Fibroblast of villous mesenchyme (primary cell): ENCODE data around the gene MSI2. TPM values are rescaled to one million over a fixed set of nuclear protein-coding genes. Genes with fewer than 3 reads are reported as not detected.

Experiments
- DNase-seq: peaks from one replicate; pipeline ENCODE4 v3.0.0-alpha.2; 2010; ENCODE audit warnings: low read depth
- H3K4me3 ChIP-seq: 2 replicates; pipeline ENCODE4 v1.5.1; 2011; ENCODE audit warnings: low read depth, mild to moderate bottlenecking, low read length
- total RNA-seq: library from RNA; depleted of rRNA; stranded (reverse); fragments of >200 nt; gene quantifications from 2 replicates; pipeline ENCODE4 v1.2.3, GENCODE V29; 2012
- TF ChIP-seq, protein P1 (sequence below): IDR thresholded peaks from 2 replicates; pipeline ENCODE4 v1.5.1; 2012; ENCODE audit warnings: low read depth, mild to moderate bottlenecking, low read length; ENCODE audit not compliant: insufficient read depth

MSI2 gene
- total RNA-seq, 1 donor = 50.1 TPM

GRCh38 chr17:57490111-57490845 is 234.0 kb downstream of the MSI2 start:
- no peak overlapping the region for H3K4me3 ChIP-seq
- TF ChIP-seq, protein P1, sequence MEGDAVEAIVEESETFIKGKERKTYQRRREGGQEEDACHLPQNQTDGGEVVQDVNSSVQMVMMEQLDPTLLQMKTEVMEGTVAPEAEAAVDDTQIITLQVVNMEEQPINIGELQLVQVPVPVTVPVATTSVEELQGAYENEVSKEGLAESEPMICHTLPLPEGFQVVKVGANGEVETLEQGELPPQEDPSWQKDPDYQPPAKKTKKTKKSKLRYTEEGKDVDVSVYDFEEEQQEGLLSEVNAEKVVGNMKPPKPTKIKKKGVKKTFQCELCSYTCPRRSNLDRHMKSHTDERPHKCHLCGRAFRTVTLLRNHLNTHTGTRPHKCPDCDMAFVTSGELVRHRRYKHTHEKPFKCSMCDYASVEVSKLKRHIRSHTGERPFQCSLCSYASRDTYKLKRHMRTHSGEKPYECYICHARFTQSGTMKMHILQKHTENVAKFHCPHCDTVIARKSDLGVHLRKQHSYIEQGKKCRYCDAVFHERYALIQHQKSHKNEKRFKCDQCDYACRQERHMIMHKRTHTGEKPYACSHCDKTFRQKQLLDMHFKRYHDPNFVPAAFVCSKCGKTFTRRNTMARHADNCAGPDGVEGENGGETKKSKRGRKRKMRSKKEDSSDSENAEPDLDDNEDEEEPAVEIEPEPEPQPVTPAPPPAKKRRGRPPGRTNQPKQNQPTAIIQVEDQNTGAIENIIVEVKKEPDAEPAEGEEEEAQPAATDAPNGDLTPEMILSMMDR = no peak
- DNase-seq = no peak

DNA sequence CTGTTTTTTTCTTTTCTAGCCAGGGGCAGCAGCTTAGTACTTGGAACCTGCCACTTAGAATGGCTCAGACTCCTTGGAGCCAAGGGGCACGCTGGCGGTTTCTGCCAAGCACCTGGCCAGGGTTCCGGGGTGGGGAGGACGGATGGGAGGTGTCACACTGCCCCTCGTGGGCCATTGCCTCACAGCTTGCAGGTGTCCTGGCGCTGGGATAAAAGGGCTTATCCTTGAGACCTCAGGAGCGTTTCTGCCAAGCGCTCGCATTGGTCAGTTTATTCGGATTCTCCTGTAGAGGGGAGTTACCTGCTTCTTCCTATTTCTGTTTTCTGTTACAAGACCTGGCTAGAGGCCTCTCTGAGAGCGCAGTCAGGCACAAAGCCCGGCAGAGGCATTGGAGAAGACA is 234.6 kb downstream of the MSI2 start:
- H3K4me3 ChIP-seq = no peak overlapping the region
- TF ChIP-seq, protein P1 = no peak
- no peak for DNase-seq

- H3K4me3 ChIP-seq = no peak overlapping the region
- no peak for DNase-seq
- TF ChIP-seq, protein P1 = no peak
Observed at GRCh38 chr17:57493171-57493570, 236.8 kb downstream of the MSI2 start.

DNA sequence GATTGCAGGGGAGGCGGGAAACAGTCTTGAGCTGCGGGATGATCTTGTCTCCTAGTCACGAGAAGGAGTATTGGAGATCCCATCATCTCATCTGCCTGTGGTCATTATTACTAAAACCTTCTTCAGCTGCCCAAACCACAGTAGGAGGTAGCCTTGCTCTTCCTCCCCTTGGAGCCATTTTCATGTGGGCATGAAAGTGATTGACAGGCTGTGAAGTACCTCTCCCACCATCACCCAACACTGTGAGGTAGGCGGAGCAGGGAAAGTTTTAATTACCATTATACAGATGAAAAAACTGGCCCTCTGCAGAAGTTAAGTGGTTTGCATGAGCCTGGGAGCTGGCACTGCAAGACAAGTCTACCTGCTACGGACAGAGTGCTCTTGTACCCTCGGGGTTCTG is 237.3 kb downstream of the MSI2 start:
- no peak for DNase-seq
- TF ChIP-seq, protein P1 = no peak
- H3K4me3 ChIP-seq = no peak overlapping the region

- TF ChIP-seq, protein P1 = no peak
- H3K4me3 ChIP-seq = no peak overlapping the region
- no peak for DNase-seq
Observed at GRCh38 chr17:57494443-57494842, 238.1 kb downstream of the MSI2 start.

DNA sequence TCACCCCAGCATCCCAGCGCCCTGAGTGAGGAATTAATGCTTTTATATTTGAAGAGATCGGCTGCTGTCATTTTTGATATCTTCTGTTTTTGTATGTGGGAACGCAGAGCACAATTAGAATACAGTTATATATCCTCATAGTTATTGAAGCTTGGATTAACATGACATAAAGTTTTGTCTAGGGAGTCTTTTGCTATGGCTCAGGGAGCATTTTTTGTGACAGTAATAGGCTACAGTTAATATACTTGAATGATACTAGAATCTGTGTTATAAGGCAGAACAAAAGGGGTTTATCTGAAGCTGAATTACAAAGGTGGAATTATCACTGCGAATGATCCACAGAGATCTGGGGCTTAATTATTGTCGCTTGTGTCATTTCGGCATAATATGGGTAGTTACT is 239.4 kb downstream of the MSI2 start:
- H3K4me3 ChIP-seq = no peak overlapping the region
- DNase-seq = no peak
- TF ChIP-seq, protein P1 = no peak

DNA sequence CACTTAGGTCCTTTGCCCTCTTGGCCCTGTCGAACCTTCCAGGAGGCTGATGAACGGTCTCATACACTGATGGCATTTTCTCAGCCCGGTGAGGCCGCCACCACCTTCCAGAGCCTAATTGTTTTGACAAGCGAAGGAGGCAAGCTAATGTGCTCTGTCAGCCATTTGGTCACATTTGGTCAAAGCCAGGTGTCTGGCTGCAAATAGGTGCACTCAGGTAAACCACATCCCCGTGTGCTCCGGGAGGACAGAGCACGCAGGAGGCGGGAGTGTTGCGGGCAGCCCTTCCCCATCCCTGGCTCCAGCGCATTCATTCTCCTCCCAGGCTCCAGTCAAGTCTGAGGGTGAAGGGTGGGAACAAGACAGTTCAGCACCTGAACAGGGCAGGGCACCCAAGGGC is 240.1 kb downstream of the MSI2 start:
- TF ChIP-seq, protein P1 = no peak
- no peak for DNase-seq
- H3K4me3 ChIP-seq = no peak overlapping the region
